HCT116 (cell line): ENCODE data around the gene NARF. TPM values are rescaled to one million over a fixed set of nuclear protein-coding genes. Genes with fewer than 3 reads are reported as not detected.

ENCODE experiments used
- ATAC-seq: fragments of 200-7000 bp; cut with Tn5 transposase; 2 replicates; pipeline ENCODE4 v1.9.1; 2020; ENCODE audit warnings: mild to moderate bottlenecking, moderate library complexity
- BruUV-seq: library from RNA; stranded (reverse); fragments of 400-500 nt; replicated peaks from 2 replicates; lab custom pipeline; 2021; lab: Mats Ljungman, UMichigan
- CTCF ChIA-PET: fragments of 300-600 bp; sonication (Branson Sonifier 250); formaldehyde crosslinking; loops from one replicate; lab custom pipeline; 2021; ENCODE audit warnings: antibody characterized with exemption; lab: Charles Lee
- POLR2A ChIA-PET: fragments of 300-600, 350-600 bp; sonication (Branson Sonifier 250); formaldehyde crosslinking; loops from one replicate; lab custom pipeline; 2021; ENCODE audit warnings: antibody characterized with exemption; lab: Charles Lee
- RAD21 ChIA-PET, 2 experiments: fragments of 300-600 bp; sonication (Branson Sonifier 250); formaldehyde crosslinking; loops; one replicate each; lab custom pipeline; 2023; ENCODE audit warnings: low total read pairs in 2 of 2; ENCODE audit not compliant: uncharacterized antibody in 2 of 2, unreplicated experiment in 2 of 2, low non-redundant PET in 1 of 2; lab: Charles Lee
- DNase-seq: peaks from one replicate; pipeline ENCODE4 v3.0.0-alpha.2; 2010; ENCODE audit warnings: low read depth, low spot score
- H2AFZ ChIP-seq: fragments of 200-600 bp; shearing (Covaris generic), sonication (generic); 2 replicates; pipeline ENCODE4 v1.6.1; 2017; ENCODE audit warnings: low read depth, mixed run types, mixed read lengths, antibody characterized with exemption, low read length; ENCODE audit not compliant: poor library complexity, severe bottlenecking
- H3K27ac ChIP-seq: 2 replicates; pipeline ENCODE4 v1.5.1; 2012; ENCODE audit warnings: low read depth, low read length
- H3K27me3 ChIP-seq: fragments of 200-600 bp; sonication (generic); 2 replicates; pipeline ENCODE4 v1.6.1; 2016; ENCODE audit warnings: mixed run types, low read length, mixed read lengths; ENCODE audit not compliant: insufficient read depth
- H3K36me3 ChIP-seq, 2 experiments: fragments of 200-500 bp in 1 of 2; fragments of 200-600 bp in 1 of 2; sonication (Bioruptor generic) in 1 of 2; sonication (generic) in 1 of 2; 2 replicates each; pipeline versions ENCODE4 v1.5.1 to v1.6.1; 2014 to 2016; ENCODE audit warnings: low read length in 2 of 2, inconsistent platforms in 1 of 2, mixed read lengths in 1 of 2, mixed run types in 1 of 2; ENCODE audit not compliant: insufficient read depth in 2 of 2, control insufficient read depth in 1 of 2
- H3K4me1 ChIP-seq, 2 experiments: fragments of 200-600 bp in 1 of 2; sonication (generic) in 1 of 2; 2 replicates each; pipeline versions ENCODE4 v1.5.1 to v1.6.1; 2012 to 2017; ENCODE audit warnings: low read length in 2 of 2, inconsistent platforms in 1 of 2, mild to moderate bottlenecking in 1 of 2, mixed read lengths in 1 of 2, mixed run types in 1 of 2, moderate library complexity in 1 of 2; ENCODE audit not compliant: insufficient read depth in 2 of 2, control insufficient read depth in 1 of 2
- H3K4me2 ChIP-seq: fragments of 200-600 bp; sonication (generic); 2 replicates; pipeline ENCODE4 v1.6.1; 2017; ENCODE audit warnings: mixed run types, low read length, mixed read lengths
- H3K4me3 ChIP-seq, 2 experiments: fragments of 200-600 bp in 1 of 2; sonication (generic) in 1 of 2; replicated peaks in 1 of 2; 2 replicates each; pipeline ENCODE4 v1.5.1; 2011 to 2016; ENCODE audit warnings: low read length in 2 of 2, control low read depth in 1 of 2, low read depth in 1 of 2, mild to moderate bottlenecking in 1 of 2, mixed read lengths in 1 of 2, mixed run types in 1 of 2
- H3K79me2 ChIP-seq: fragments of 200-600 bp; sonication (generic); 2 replicates; pipeline ENCODE4 v1.6.1; 2017; ENCODE audit warnings: mild to moderate bottlenecking, mixed run types, low read length, moderate library complexity, mixed read lengths; ENCODE audit not compliant: insufficient read depth
- H3K9ac ChIP-seq: fragments of 200-600 bp; sonication (generic); 2 replicates; pipeline ENCODE4 v1.6.1; 2016; ENCODE audit warnings: low read length, mixed read lengths
- H3K9me2 ChIP-seq: fragments of 200-600 bp; sonication (generic), shearing (Covaris generic); 2 replicates; pipeline ENCODE4 v1.6.1; 2017; ENCODE audit warnings: mixed run types, mild to moderate bottlenecking, moderate library complexity; ENCODE audit not compliant: insufficient read depth
- H3K9me3 ChIP-seq, 2 experiments: fragments of 200-500 bp in 1 of 2; fragments of 200-600 bp in 1 of 2; sonication (Bioruptor generic) in 1 of 2; sonication (generic) in 1 of 2; 2 replicates each; pipeline ENCODE4 v1.6.1; 2014 to 2017; ENCODE audit warnings: low read length in 2 of 2, mixed read lengths in 2 of 2, inconsistent platforms in 1 of 2, low read depth in 1 of 2, mild to moderate bottlenecking in 1 of 2, mixed run types in 1 of 2, moderate library complexity in 1 of 2; ENCODE audit not compliant: control insufficient read depth in 1 of 2, insufficient read depth in 1 of 2
- H4K20me1 ChIP-seq: fragments of 200-600 bp; sonication (generic), shearing (Covaris generic); 2 replicates; pipeline ENCODE4 v1.6.1; 2017; ENCODE audit warnings: mixed run types, mild to moderate bottlenecking, moderate library complexity; ENCODE audit not compliant: insufficient read depth
- ATF3 ChIP-seq: IDR thresholded peaks from 2 replicates; pipeline ENCODE4 v1.6.1; 2012
- CBX3 ChIP-seq: IDR thresholded peaks from 2 replicates; pipeline ENCODE4 v1.6.1; 2012; ENCODE audit warnings: low read depth
- CEBPB ChIP-seq: IDR thresholded peaks from 2 replicates; pipeline ENCODE4 v1.6.1; 2012; ENCODE audit warnings: low read depth
- CTCF ChIP-seq, 3 experiments: fragments of 200-600 bp in 1 of 3; sonication (generic) in 1 of 3; IDR thresholded peaks in 2 of 3; conservative IDR thresholded peaks in 1 of 3; 2 replicates each; pipeline ENCODE4 v1.5.1; 2012 to 2017; ENCODE audit warnings: low read depth in 2 of 3, low read length in 2 of 3, antibody characterized with exemption in 1 of 3, borderline replicate concordance in 1 of 3, control low read depth in 1 of 3, mild to moderate bottlenecking in 1 of 3, mixed read lengths in 1 of 3, mixed run types in 1 of 3, moderate library complexity in 1 of 3; ENCODE audit not compliant: insufficient read depth in 1 of 3
- EGR1 ChIP-seq: IDR thresholded peaks from 2 replicates; pipeline ENCODE4 v1.6.1; 2012; ENCODE audit warnings: low read depth
- ELF1 ChIP-seq: IDR thresholded peaks from 2 replicates; pipeline ENCODE4 v1.6.1; 2012; ENCODE audit warnings: low read depth, borderline replicate concordance
- EZH2 ChIP-seq: fragments of 200-600 bp; sonication (generic); IDR thresholded peaks from 2 replicates; pipeline ENCODE4 v1.6.1; 2017; ENCODE audit warnings: antibody characterized with exemption, mixed run types
- FOSL1 ChIP-seq: IDR thresholded peaks from 2 replicates; pipeline ENCODE4 v1.6.1; 2012; ENCODE audit warnings: low read depth
- JUND ChIP-seq: IDR thresholded peaks from 2 replicates; pipeline ENCODE4 v1.6.1; 2012
- POLR2A ChIP-seq: IDR thresholded peaks from 2 replicates; pipeline ENCODE4 v1.7.0; 2011; ENCODE audit warnings: borderline replicate concordance; ENCODE audit not compliant: insufficient read depth, insufficient read length; ENCODE audit errors: extremely low read depth
- REST ChIP-seq: IDR thresholded peaks from 2 replicates; pipeline ENCODE4 v1.6.1; 2012; ENCODE audit warnings: low read depth
- SIN3A ChIP-seq: IDR thresholded peaks from 2 replicates; pipeline ENCODE4 v1.6.1; 2012; ENCODE audit warnings: low read depth
- SP1 ChIP-seq: IDR thresholded peaks from 2 replicates; pipeline ENCODE4 v1.6.1; 2012; ENCODE audit warnings: low read depth
- SRF ChIP-seq: IDR thresholded peaks from 2 replicates; pipeline ENCODE4 v1.6.1; 2012; ENCODE audit warnings: low read depth
- YY1 ChIP-seq: IDR thresholded peaks from 2 replicates; pipeline ENCODE4 v1.6.1; 2011; ENCODE audit warnings: low read length, low read depth, moderate library complexity, mild to moderate bottlenecking; ENCODE audit not compliant: insufficient replicate concordance; ENCODE audit errors: extremely low read depth
- ZFX ChIP-seq: fragments of 450-650 bp; IDR thresholded peaks from 2 replicates; pipeline ENCODE4 v1.6.1; 2017
- ZNF274 ChIP-seq: fragments of 200-500 bp; sonication (Bioruptor generic); IDR thresholded peaks from 2 replicates; pipeline ENCODE4 v1.6.1; 2014; ENCODE audit warnings: mild to moderate bottlenecking, low read depth, low read length, inconsistent platforms
- intact Hi-C: fragments of 100-400 bp; cut with micrococcal nuclease; formaldehyde crosslinking; loops from 2 replicates; pipeline ENCODE4 v1.10.0; 2022
- total RNA-seq: library from RNA; stranded (reverse); gene quantifications from one replicate; pipeline ENCODE4 v1.2.1, GENCODE V29; 2021; ENCODE audit not compliant: unreplicated experiment

NARF gene
- total RNA-seq, 1 experiment from 2014 or later = 91.8 TPM

GRCh38 chr17:82435601-82436583 lies 22.6 kb upstream of the NARF start (continued):
- TF ChIP-seq ELF1 = no peak
- no peak for TF ChIP-seq JUND
- TF ChIP-seq ATF3 = no peak
- TF ChIP-seq CTCF (IDR thresholded peaks at IDR 0.05 in 2 of 3, conservative IDR thresholded peaks at IDR 0.05 in 1 of 3; ENCODE audit: borderline replicate concordance in 1 of 3, insufficient read depth in 1 of 3, low read depth in 2 of 3, low read length in 2 of 3) = no peak
- no peak for TF ChIP-seq POLR2A
- TF ChIP-seq CBX3 = no peak
- no peak for TF ChIP-seq SP1
- no peak for TF ChIP-seq SRF
- no peak for TF ChIP-seq ZFX
- no peak for TF ChIP-seq SIN3A
- TF ChIP-seq FOSL1 = no peak

GRCh38 chr17:82436601-82437324 lies 21.8 kb upstream of the NARF start:
- ChIA-PET CTCF (no interaction called here), RAD21 (no interaction called here)
- TF ChIP-seq YY1 = no peak
- no peak for TF ChIP-seq ZNF274
- no peak for TF ChIP-seq SP1
- no peak for TF ChIP-seq EGR1
- no peak for TF ChIP-seq ELF1
- TF ChIP-seq JUND = no peak
- no peak for TF ChIP-seq REST
- no peak for TF ChIP-seq CEBPB
- TF ChIP-seq EZH2 = no peak
- TF ChIP-seq SIN3A = no peak
- no peak for TF ChIP-seq FOSL1

More at GRCh38 chr17:82436601-82437324, 21.8 kb upstream of the NARF start:
- BruUV-seq = no TSS peak
- H3K4me1 ChIP-seq = no peaks in the 10 kb centered on the region
- no peaks in the 10 kb centered on the region for H3K79me2 ChIP-seq
- H3K27me3 ChIP-seq = no peaks in the 10 kb centered on the region
- H3K4me3 ChIP-seq = no peak overlapping the region
- no peak overlapping the region for H3K9ac ChIP-seq
- H3K36me3 ChIP-seq = 0 out of 4 replicates have a peak, but pooled peaks cover 0 to 2% of the 10 kb centered on the region in 2 experiments
- POLR2A ChIA-PET = no interaction called here
- H3K27ac ChIP-seq = no peak overlapping the region; the same call in 1 of the 2 replicates
- no peak for DNase-seq
- no peaks in the 10 kb centered on the region for H3K9me3 ChIP-seq
- H4K20me1 ChIP-seq = no peaks in the 10 kb centered on the region
- ATAC-seq = no peak
- H3K9me2 ChIP-seq = no peaks in the 10 kb centered on the region
- H2AFZ ChIP-seq = no peak overlapping the region
- no peak overlapping the region for H3K4me2 ChIP-seq
- intact Hi-C loops = no loop called here
